Caco-2 (cell line): ENCODE measurements around the gene PRSS1. TPM values are rescaled to one million over a fixed set of nuclear protein-coding genes. Genes with fewer than 3 reads are reported as not detected.

Experiments used
- BruUV-seq: library from RNA; stranded (reverse); fragments of 400-500 nt; replicated peaks from 2 replicates; lab custom pipeline; 2021; lab: Mats Ljungman, UMichigan
- CTCF ChIA-PET: fragments of 300-600 bp; sonication (Branson Sonifier 250); formaldehyde crosslinking; loops from one replicate; lab custom pipeline; 2022; ENCODE audit warnings: antibody characterized with exemption; lab: Charles Lee
- POLR2A ChIA-PET: fragments of 300-600 bp; sonication (Branson Sonifier 250); formaldehyde crosslinking; loops from one replicate; lab custom pipeline; 2022; ENCODE audit warnings: antibody characterized with exemption; lab: Charles Lee
- DNase-seq, 2 experiments: peaks; one replicate each; pipeline versions ENCODE4 v3.0.0 to v3.0.0-alpha.2; 2020 to 2022
- H3K27me3 ChIP-seq: replicated peaks from 2 replicates; pipeline ENCODE4 v1.6.0; 2011; ENCODE audit warnings: low read length; ENCODE audit not compliant: control insufficient read depth, insufficient read depth
- H3K36me3 ChIP-seq: 2 replicates; pipeline ENCODE4 v1.5.1; 2011; ENCODE audit warnings: low read length; ENCODE audit not compliant: control insufficient read depth, insufficient read depth
- H3K4me1 ChIP-seq: fragments of 250-450 bp; sonication (Bioruptor Pico); 2 replicates; pipeline ENCODE4 v1.5.1; 2020; ENCODE audit warnings: mild to moderate bottlenecking
- H3K4me3 ChIP-seq: 2 replicates; pipeline ENCODE4 v1.5.1; 2011; ENCODE audit warnings: low read depth, mild to moderate bottlenecking, control low read depth, low read length
- H3K9me3 ChIP-seq: fragments of 250-450 bp; sonication (Bioruptor Pico); 2 replicates; pipeline ENCODE4 v1.5.1; 2020; ENCODE audit warnings: mild to moderate bottlenecking, moderate library complexity
- H3K27ac Mint-ChIP-seq: one replicate; pipeline ENCODE4 v1.8.0; 2022; ENCODE audit warnings: mixed read lengths; ENCODE audit not compliant: unreplicated experiment
- H3K27me3 Mint-ChIP-seq: one replicate; pipeline ENCODE4 v1.8.0; 2022; ENCODE audit warnings: mixed read lengths; ENCODE audit not compliant: insufficient read depth, unreplicated experiment
- H3K36me3 Mint-ChIP-seq: one replicate; pipeline ENCODE4 v1.8.0; 2022; ENCODE audit warnings: mild to moderate bottlenecking, mixed read lengths; ENCODE audit not compliant: insufficient read depth, unreplicated experiment
- H3K4me1 Mint-ChIP-seq: one replicate; pipeline ENCODE4 v1.8.0; 2022; ENCODE audit warnings: low read depth, mixed read lengths; ENCODE audit not compliant: unreplicated experiment
- H3K4me3 Mint-ChIP-seq: one replicate; pipeline ENCODE4 v1.8.0; 2022; ENCODE audit warnings: mild to moderate bottlenecking, moderate library complexity, mixed read lengths; ENCODE audit not compliant: unreplicated experiment
- H3K9me3 Mint-ChIP-seq: one replicate; pipeline ENCODE4 v1.8.0; 2022; ENCODE audit warnings: mixed read lengths; ENCODE audit not compliant: unreplicated experiment
- CTCF ChIP-seq, 2 experiments: fragments of 200-600 bp in 1 of 2; IDR thresholded peaks; 1 replicate in 1 of 2; 2 replicates in 1 of 2; pipeline versions ENCODE4 v1.5.1 to v1.8.0; 2011 to 2022; ENCODE audit warnings: antibody characterized with exemption in 1 of 2, control low read depth in 1 of 2, inconsistent platforms in 1 of 2, low read depth in 1 of 2, low read length in 1 of 2, mild to moderate bottlenecking in 1 of 2, moderate library complexity in 1 of 2; ENCODE audit not compliant: insufficient read depth in 1 of 2, severe bottlenecking in 1 of 2, unreplicated experiment in 1 of 2
- intact Hi-C: fragments of 100-400 bp; cut with micrococcal nuclease; formaldehyde crosslinking; loops from one replicate; pipeline ENCODE4 v1.10.0; 2022; ENCODE audit not compliant: unreplicated experiment
- total RNA-seq: library from RNA; stranded (reverse); gene quantifications from 2 replicates; pipeline ENCODE4 v1.2.3, GENCODE V29; 2022

The PRSS1 gene
- total RNA-seq, 1 experiment from 2014 or later = 18.1 TPM

DNA sequence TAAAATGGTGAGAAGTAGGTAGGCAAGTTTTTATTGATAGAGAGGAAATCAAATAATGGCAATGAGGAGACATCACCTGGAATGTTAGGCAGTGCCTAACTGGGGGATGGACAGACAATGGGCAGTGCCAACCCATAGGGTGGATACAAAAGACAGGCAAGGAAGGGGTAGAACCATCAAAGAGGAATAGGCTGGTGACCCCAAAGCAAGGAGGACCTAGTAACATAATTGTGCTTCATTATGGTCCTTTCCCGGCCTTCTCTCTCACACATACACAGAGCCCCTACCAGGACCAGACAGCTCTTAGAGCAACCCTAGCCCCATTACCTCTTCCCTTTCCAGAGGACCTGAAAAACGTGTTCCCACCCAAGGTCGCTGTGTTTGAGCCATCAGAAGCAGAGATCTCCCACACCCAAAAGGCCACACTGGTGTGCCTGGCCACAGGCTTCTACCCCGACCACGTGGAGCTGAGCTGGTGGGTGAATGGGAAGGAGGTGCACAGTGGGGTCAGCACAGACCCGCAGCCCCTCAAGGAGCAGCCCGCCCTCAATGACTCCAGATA is 51.5 kb downstream of the PRSS1 start:
- no peak overlapping the region for H3K4me3 Mint-ChIP-seq
- no peak overlapping the region for H3K27ac Mint-ChIP-seq
- no peak for DNase-seq
- H3K36me3 Mint-ChIP-seq = no peaks in the 10 kb centered on the region
- Histone ChIP-seq H3K4me1 (no peaks in the 10 kb centered on the region), H3K9me3 (no peaks in the 10 kb centered on the region), H3K27me3 (no peaks in the 10 kb centered on the region; the same call in 1 of the 2 replicates), H3K36me3 (no peaks in the 10 kb centered on the region), H3K4me3 (no peak overlapping the region)
- no TSS peak for BruUV-seq
- H3K4me1 Mint-ChIP-seq = no peaks in the 10 kb centered on the region
- intact Hi-C loops = no loop called here
- no peak for TF ChIP-seq CTCF (IDR thresholded peaks at IDR 0.05; ENCODE audit: insufficient read depth in 1 of 2, low read depth in 1 of 2, low read length in 1 of 2, severe bottlenecking in 1 of 2, unreplicated experiment in 1 of 2)
- no peaks in the 10 kb centered on the region for H3K27me3 Mint-ChIP-seq
- H3K9me3 Mint-ChIP-seq = no peaks in the 10 kb centered on the region
- POLR2A ChIA-PET = no interaction called here
- CTCF ChIA-PET = no interaction called here

DNA sequence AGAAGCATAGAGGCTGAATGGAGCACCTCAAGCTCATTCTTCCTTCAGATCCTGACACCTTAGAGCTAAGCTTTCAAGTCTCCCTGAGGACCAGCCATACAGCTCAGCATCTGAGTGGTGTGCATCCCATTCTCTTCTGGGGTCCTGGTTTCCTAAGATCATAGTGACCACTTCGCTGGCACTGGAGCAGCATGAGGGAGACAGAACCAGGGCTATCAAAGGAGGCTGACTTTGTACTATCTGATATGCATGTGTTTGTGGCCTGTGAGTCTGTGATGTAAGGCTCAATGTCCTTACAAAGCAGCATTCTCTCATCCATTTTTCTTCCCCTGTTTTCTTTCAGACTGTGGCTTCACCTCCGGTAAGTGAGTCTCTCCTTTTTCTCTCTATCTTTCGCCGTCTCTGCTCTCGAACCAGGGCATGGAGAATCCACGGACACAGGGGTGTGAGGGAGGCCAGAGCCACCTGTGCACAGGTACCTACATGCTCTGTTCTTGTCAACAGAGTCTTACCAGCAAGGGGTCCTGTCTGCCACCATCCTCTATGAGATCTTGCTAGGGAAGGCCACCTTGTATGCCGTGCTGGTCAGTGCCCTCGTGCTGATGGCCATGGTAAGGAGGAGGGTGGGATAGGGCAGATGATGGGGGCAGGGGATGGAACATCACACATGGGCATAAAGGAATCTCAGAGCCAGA is 52.5 kb downstream of the PRSS1 start:
- Mint-ChIP-seq H3K4me1 (no peaks in the 10 kb centered on the region), H3K27ac (no peak overlapping the region), H3K27me3 (no peaks in the 10 kb centered on the region), H3K9me3 (no peaks in the 10 kb centered on the region), H3K36me3 (no peaks in the 10 kb centered on the region), H3K4me3 (no peak overlapping the region)
- no peak for TF ChIP-seq CTCF (IDR thresholded peaks at IDR 0.05; ENCODE audit: insufficient read depth in 1 of 2, low read depth in 1 of 2, low read length in 1 of 2, severe bottlenecking in 1 of 2, unreplicated experiment in 1 of 2)
- BruUV-seq = no TSS peak
- Histone ChIP-seq H3K4me1 (no peaks in the 10 kb centered on the region), H3K4me3 (no peak overlapping the region), H3K27me3 (no peaks in the 10 kb centered on the region), H3K36me3 (no peaks in the 10 kb centered on the region), H3K9me3 (no peaks in the 10 kb centered on the region)
- ChIA-PET CTCF (no interaction called here), POLR2A (no interaction called here)
- no peak for DNase-seq
- intact Hi-C loops = no loop called here

DNA sequence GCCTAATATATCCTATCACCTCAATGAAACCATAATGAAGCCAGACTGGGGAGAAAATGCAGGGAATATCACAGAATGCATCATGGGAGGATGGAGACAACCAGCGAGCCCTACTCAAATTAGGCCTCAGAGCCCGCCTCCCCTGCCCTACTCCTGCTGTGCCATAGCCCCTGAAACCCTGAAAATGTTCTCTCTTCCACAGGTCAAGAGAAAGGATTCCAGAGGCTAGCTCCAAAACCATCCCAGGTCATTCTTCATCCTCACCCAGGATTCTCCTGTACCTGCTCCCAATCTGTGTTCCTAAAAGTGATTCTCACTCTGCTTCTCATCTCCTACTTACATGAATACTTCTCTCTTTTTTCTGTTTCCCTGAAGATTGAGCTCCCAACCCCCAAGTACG is 53.0 kb downstream of the PRSS1 start:
- Mint-ChIP-seq H3K4me1 (no peaks in the 10 kb centered on the region), H3K9me3 (no peaks in the 10 kb centered on the region), H3K4me3 (no peak overlapping the region), H3K27me3 (no peaks in the 10 kb centered on the region), H3K27ac (no peak overlapping the region), H3K36me3 (no peaks in the 10 kb centered on the region)
- Histone ChIP-seq H3K4me3 (no peak overlapping the region), H3K9me3 (no peaks in the 10 kb centered on the region), H3K27me3 (no peaks in the 10 kb centered on the region), H3K4me1 (no peaks in the 10 kb centered on the region), H3K36me3 (no peaks in the 10 kb centered on the region)
- intact Hi-C loops = no loop called here
- no peak for TF ChIP-seq CTCF (IDR thresholded peaks at IDR 0.05; ENCODE audit: insufficient read depth in 1 of 2, low read depth in 1 of 2, low read length in 1 of 2, severe bottlenecking in 1 of 2, unreplicated experiment in 1 of 2)
- DNase-seq = no peak
- BruUV-seq = no TSS peak
- POLR2A ChIA-PET = no interaction called here
- CTCF ChIA-PET = no interaction called here

Other genes with a start within 250 kb of the PRSS1 start
- 8.8 and 9.3 TPM in 2 replicates for gene PRSS2, start 21.5 kb downstream of the PRSS1 start, total RNA-seq
- 2.7 and 3.9 TPM in 2 replicates for gene EPHB6, start 105.6 kb downstream of the PRSS1 start, total RNA-seq
- 2.3 and 4.0 TPM in 2 replicates for gene TRPV6, start 136.3 kb downstream of the PRSS1 start, total RNA-seq
- not detected in 2 replicates for gene TRPV5, start 184.3 kb downstream of the PRSS1 start, total RNA-seq
- not detected in 2 replicates for gene LLCFC1, start 190.0 kb downstream of the PRSS1 start, total RNA-seq
- gene KEL, start 212.9 kb downstream of the PRSS1 start, total RNA-seq = 0.35 TPM in 1 of 2 replicates, not detected in the other